Peyer's patch (tissue), 4 donors: ENCODE measurements around the gene SNAPC4.

ENCODE experiments used
- POLR2A ChIP-seq, 2 donors: fragments of 450-650 bp; IDR thresholded peaks; one replicate each; pipeline ENCODE4 v1.5.1; 2017; ENCODE audit warnings: antibody characterized with exemption in 2 of 2, mild to moderate bottlenecking in 2 of 2, moderate library complexity in 2 of 2
- TF ChIP-seq, protein P1 (sequence below), 6 experiments: fragments of 450-650 bp in 4 of 6; fragments of 200-600 bp in 2 of 6; sonication (generic) in 1 of 6; IDR thresholded peaks; one replicate each; pipeline ENCODE4 v1.5.1; 2017 to 2019; ENCODE audit warnings: antibody characterized with exemption in 6 of 6, mild to moderate bottlenecking in 3 of 6, moderate library complexity in 1 of 6

DNA sequence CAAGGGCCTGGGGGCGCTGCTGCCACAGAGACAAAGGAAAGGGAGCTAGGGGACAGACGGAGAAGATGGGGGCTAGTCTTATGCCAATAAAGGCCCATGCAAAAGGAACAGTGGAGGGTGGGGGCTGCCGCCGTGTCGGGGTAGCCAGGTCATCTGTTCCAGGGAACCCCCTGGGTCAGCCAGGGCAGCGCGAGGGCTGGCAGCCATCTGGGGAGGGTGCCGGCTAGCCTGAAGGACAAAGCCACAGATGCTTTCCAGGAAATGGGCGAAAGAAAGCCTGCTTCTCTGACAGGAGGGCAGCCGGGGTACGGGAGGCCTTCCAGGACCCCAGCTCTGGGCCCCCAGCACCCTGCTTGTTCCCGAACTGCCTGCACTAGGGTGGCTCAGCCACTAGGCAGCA lies 24.9 kb downstream of the SNAPC4 start:
- TF ChIP-seq, protein P1, sequence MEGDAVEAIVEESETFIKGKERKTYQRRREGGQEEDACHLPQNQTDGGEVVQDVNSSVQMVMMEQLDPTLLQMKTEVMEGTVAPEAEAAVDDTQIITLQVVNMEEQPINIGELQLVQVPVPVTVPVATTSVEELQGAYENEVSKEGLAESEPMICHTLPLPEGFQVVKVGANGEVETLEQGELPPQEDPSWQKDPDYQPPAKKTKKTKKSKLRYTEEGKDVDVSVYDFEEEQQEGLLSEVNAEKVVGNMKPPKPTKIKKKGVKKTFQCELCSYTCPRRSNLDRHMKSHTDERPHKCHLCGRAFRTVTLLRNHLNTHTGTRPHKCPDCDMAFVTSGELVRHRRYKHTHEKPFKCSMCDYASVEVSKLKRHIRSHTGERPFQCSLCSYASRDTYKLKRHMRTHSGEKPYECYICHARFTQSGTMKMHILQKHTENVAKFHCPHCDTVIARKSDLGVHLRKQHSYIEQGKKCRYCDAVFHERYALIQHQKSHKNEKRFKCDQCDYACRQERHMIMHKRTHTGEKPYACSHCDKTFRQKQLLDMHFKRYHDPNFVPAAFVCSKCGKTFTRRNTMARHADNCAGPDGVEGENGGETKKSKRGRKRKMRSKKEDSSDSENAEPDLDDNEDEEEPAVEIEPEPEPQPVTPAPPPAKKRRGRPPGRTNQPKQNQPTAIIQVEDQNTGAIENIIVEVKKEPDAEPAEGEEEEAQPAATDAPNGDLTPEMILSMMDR (IDR thresholded peaks at IDR 0.05) = no peak
- TF ChIP-seq POLR2A (IDR thresholded peaks at IDR 0.05) = no peak
